Endothelial cell of hepatic sinusoid (primary cell): Measurements from ENCODE around the gene GDAP2.

Source experiments
- in situ Hi-C: cut with HindIII; loops from 2 replicates; pipeline ENCODE4 v1.10.0; 2017; ENCODE audit warnings: low sequenced_read_pairs

Gene GDAP2

GRCh38 chr1:117904485-117904884 is 24.9 kb downstream of the GDAP2 start:
- in situ Hi-C loops: no loop called here

GRCh38 chr1:117902944-117903343 is 26.5 kb downstream of the GDAP2 start:
- in situ Hi-C loops: no loop called here

GRCh38 chr1:117899801-117900200 is 29.6 kb downstream of the GDAP2 start:
- in situ Hi-C loops: loop anchor here (10.0 kb wide), 1 partner anchor 355 kb away; no protein-coding TSS in a partner anchor

- in situ Hi-C loops: loop anchor here (10.0 kb wide), 1 partner anchor 353 kb away; no protein-coding TSS in a partner anchor
Observed at GRCh38 chr1:117897551-117897950, 31.9 kb downstream of the GDAP2 start.

GRCh38 chr1:117895482-117896114 is 33.8 kb downstream of the GDAP2 start:
- in situ Hi-C loops: loop anchor here (10.0 kb wide), 1 partner anchor 351 kb away; no protein-coding TSS in a partner anchor

- in situ Hi-C loops: loop anchor here (10.0 kb wide), 1 partner anchor 349 kb away; no protein-coding TSS in a partner anchor
Observed at GRCh38 chr1:117894078-117894477, 35.3 kb downstream of the GDAP2 start.

- in situ Hi-C loops: loop anchor here (10.0 kb wide), 1 partner anchor 348 kb away; no protein-coding TSS in a partner anchor
Observed at GRCh38 chr1:117892512-117892911, 36.9 kb downstream of the GDAP2 start.

- in situ Hi-C loops: loop anchor here (10.0 kb wide), 1 partner anchor 346 kb away; no protein-coding TSS in a partner anchor
Observed at GRCh38 chr1:117890452-117890851, 39.0 kb downstream of the GDAP2 start.

GRCh38 chr1:117886101-117886795 is 43.2 kb downstream of the GDAP2 start:
- in situ Hi-C loops: no loop called here

- in situ Hi-C loops: no loop called here
Observed at GRCh38 chr1:117883616-117884015, 45.8 kb downstream of the GDAP2 start.

- in situ Hi-C loops: no loop called here
Observed at GRCh38 chr1:117879284-117879683, 50.1 kb downstream of the GDAP2 start.

GRCh38 chr1:117877823-117878222 is 51.6 kb downstream of the GDAP2 start:
- in situ Hi-C loops: no loop called here

- in situ Hi-C loops: no loop called here
Observed at GRCh38 chr1:117871013-117871412, 58.4 kb downstream of the GDAP2 start.

GRCh38 chr1:117861694-117862093 is 67.7 kb downstream of the GDAP2 start:
- in situ Hi-C loops: no loop called here

GRCh38 chr1:117860896-117861610 is 68.4 kb downstream of the GDAP2 start:
- in situ Hi-C loops: no loop called here

GRCh38 chr1:117859901-117860300 is 69.5 kb downstream of the GDAP2 start:
- in situ Hi-C loops: no loop called here

GRCh38 chr1:117857418-117857817 is 72.0 kb downstream of the GDAP2 start:
- in situ Hi-C loops: no loop called here

GRCh38 chr1:117852853-117853553 is 76.4 kb downstream of the GDAP2 start:
- in situ Hi-C loops: no loop called here

- in situ Hi-C loops: no loop called here
Observed at GRCh38 chr1:117851687-117852086, 77.7 kb downstream of the GDAP2 start.

GRCh38 chr1:117846674-117847425 is 82.6 kb downstream of the GDAP2 start:
- in situ Hi-C loops: no loop called here
